ENCODE results near the gene TNXB.
A peak's percentile ranks its signal among the peaks of the same experiment; 100 is the strongest.

The TNXB gene

GRCh38 chr6:32128751-32129296 is 19.7 kb upstream of the TNXB start:
- Histone ChIP-seq H4K20me1 (ENCODE audit: insufficient read depth) (no peaks in the 10 kb centered on the region), H3K9ac (no peak overlapping the region), H3K4me3 (IDR thresholded peaks at IDR 0.05; ENCODE audit: insufficient read depth, low read depth, low read length) (no peak overlapping the region), H3K27ac (no peak overlapping the region), H3K4me2 (peak overlapping the region; percentile 92), H3K4me1 (ENCODE audit: low read depth, poor library complexity, severe bottlenecking) (peaks cover 22% of the 10 kb centered on the region), H3K27me3 (ENCODE audit: insufficient read depth, low read depth) (no peaks in the 10 kb centered on the region), H3K36me3 (ENCODE audit: insufficient read depth) (no peaks in the 10 kb centered on the region; the same call in 1 of the 2 replicates), H2AFZ (ENCODE audit: low read depth) (no peak overlapping the region), H3K79me2 (ENCODE audit: insufficient read depth, low read depth) (peaks cover 13% of the 10 kb centered on the region)
- no peak for TF ChIP-seq CTCF (conservative IDR thresholded peaks at IDR 0.05; ENCODE audit: low read depth, low read length)

GRCh38 chr6:32127717-32128592 is 18.8 kb upstream of the TNXB start, which contains the start of gene ATF6B:
ATF6B (minus strand) TSS chr6:32128246; CDS start chr6:32128207, 39 bp downstream.
- Histone ChIP-seq H3K9ac (peak within 1 kb of the TSS; percentile 80), H3K27ac (peak within 1 kb of the TSS; percentile 51), H3K79me2 (ENCODE audit: insufficient read depth, low read depth) (peaks cover 13% of the 10 kb centered on the region), H3K27me3 (ENCODE audit: insufficient read depth, low read depth) (no peaks in the 10 kb centered on the region), H3K4me1 (ENCODE audit: low read depth, poor library complexity, severe bottlenecking) (peaks cover 22% of the 10 kb centered on the region), H3K36me3 (ENCODE audit: insufficient read depth) (no peaks in the 10 kb centered on the region; the same call in 1 of the 2 replicates), H2AFZ (ENCODE audit: low read depth) (peak within 1 kb of the TSS; percentile 77), H3K4me2 (peak within 1 kb of the TSS; percentile 92), H3K4me3 (IDR thresholded peaks at IDR 0.05; ENCODE audit: insufficient read depth, low read depth, low read length) (no peak within 1 kb of the TSS), H4K20me1 (ENCODE audit: insufficient read depth) (no peaks in the 10 kb centered on the region)
- no peak for TF ChIP-seq CTCF (conservative IDR thresholded peaks at IDR 0.05; ENCODE audit: low read depth, low read length)

GRCh38 chr6:32127409-32127716 is 18.2 kb upstream of the TNXB start:
- Histone ChIP-seq H3K79me2 (ENCODE audit: insufficient read depth, low read depth) (peaks cover 13% of the 10 kb centered on the region), H2AFZ (ENCODE audit: low read depth) (peak overlapping the region; percentile 77; the same call in 1 of the 2 replicates), H3K4me2 (peak overlapping the region; percentile 56), H3K27me3 (ENCODE audit: insufficient read depth, low read depth) (no peaks in the 10 kb centered on the region), H4K20me1 (ENCODE audit: insufficient read depth) (no peaks in the 10 kb centered on the region), H3K27ac (no peak overlapping the region), H3K36me3 (ENCODE audit: insufficient read depth) (no peaks in the 10 kb centered on the region; the same call in 1 of the 2 replicates), H3K4me3 (IDR thresholded peaks at IDR 0.05; ENCODE audit: insufficient read depth, low read depth, low read length) (no peak overlapping the region), H3K4me1 (ENCODE audit: low read depth, poor library complexity, severe bottlenecking) (peaks cover 22% of the 10 kb centered on the region), H3K9ac (peak overlapping the region; percentile 80; the same call in 1 of the 2 replicates)
- TF ChIP-seq CTCF (conservative IDR thresholded peaks at IDR 0.05; ENCODE audit: low read depth, low read length) = no peak

GRCh38 chr6:32126880-32127279 is 17.7 kb upstream of the TNXB start:
- Histone ChIP-seq H3K79me2 (ENCODE audit: insufficient read depth, low read depth) (peaks cover 13% of the 10 kb centered on the region), H4K20me1 (ENCODE audit: insufficient read depth) (no peaks in the 10 kb centered on the region), H3K4me2 (peak overlapping the region; percentile 56), H3K27me3 (ENCODE audit: insufficient read depth, low read depth) (no peaks in the 10 kb centered on the region), H3K36me3 (ENCODE audit: insufficient read depth) (no peaks in the 10 kb centered on the region; the same call in 1 of the 2 replicates), H3K4me3 (IDR thresholded peaks at IDR 0.05; ENCODE audit: insufficient read depth, low read depth, low read length) (no peak overlapping the region), H3K9ac (no peak overlapping the region), H3K27ac (no peak overlapping the region), H2AFZ (ENCODE audit: low read depth) (no peak overlapping the region), H3K4me1 (ENCODE audit: low read depth, poor library complexity, severe bottlenecking) (peaks cover 22% of the 10 kb centered on the region)
- no peak for TF ChIP-seq CTCF (conservative IDR thresholded peaks at IDR 0.05; ENCODE audit: low read depth, low read length)

All from KMS-11 (cell line).